Skeletal muscle tissue (tissue), 4 donors: ENCODE data around the gene SLC9A5. TPM values are rescaled to one million over a fixed set of nuclear protein-coding genes. Genes with fewer than 3 reads are reported as not detected.

Experiments
- H3K27ac ChIP-seq: one replicate; pipeline ENCODE4 v1.7.0; 2013; ENCODE audit warnings: mild to moderate bottlenecking, low read depth, low read length, inconsistent platforms
- H3K27me3 ChIP-seq, 3 donors: one replicate each; pipeline ENCODE4 v1.7.0; 2013; ENCODE audit warnings: low read length in 3 of 3; ENCODE audit not compliant: control insufficient read depth in 3 of 3, insufficient read depth in 3 of 3
- H3K36me3 ChIP-seq, 3 donors: one replicate each; pipeline ENCODE4 v1.7.0; 2013; ENCODE audit warnings: low read length in 3 of 3; ENCODE audit not compliant: control insufficient read depth in 3 of 3, insufficient read depth in 3 of 3
- H3K4me1 ChIP-seq, 3 donors: one replicate each; pipeline ENCODE4 v1.7.0; 2013; ENCODE audit warnings: low read length in 3 of 3, mild to moderate bottlenecking in 3 of 3; ENCODE audit not compliant: control insufficient read depth in 3 of 3, insufficient read depth in 3 of 3
- H3K4me3 ChIP-seq, 3 donors: one replicate each; pipeline ENCODE4 v1.7.0; 2013; ENCODE audit warnings: low read length in 3 of 3
- H3K9ac ChIP-seq, 3 donors: one replicate each; pipeline ENCODE4 v1.7.0; 2013; ENCODE audit warnings: low read length in 3 of 3, mild to moderate bottlenecking in 3 of 3, moderate library complexity in 2 of 3, low read depth in 1 of 3
- H3K9me3 ChIP-seq, 3 donors: one replicate each; pipeline ENCODE4 v1.7.0; 2013; ENCODE audit warnings: low read length in 3 of 3; ENCODE audit not compliant: control insufficient read depth in 3 of 3
- total RNA-seq: library from RNA; depleted of rRNA; stranded (reverse); fragments of >200 nt; gene quantifications from one replicate; pipeline ENCODE4 v1.2.3, GENCODE V29; 2014
- donor health status: Osteomylitis.

Gene SLC9A5
- total RNA-seq, 1 donor from 2014 or later: not detected

DNA sequence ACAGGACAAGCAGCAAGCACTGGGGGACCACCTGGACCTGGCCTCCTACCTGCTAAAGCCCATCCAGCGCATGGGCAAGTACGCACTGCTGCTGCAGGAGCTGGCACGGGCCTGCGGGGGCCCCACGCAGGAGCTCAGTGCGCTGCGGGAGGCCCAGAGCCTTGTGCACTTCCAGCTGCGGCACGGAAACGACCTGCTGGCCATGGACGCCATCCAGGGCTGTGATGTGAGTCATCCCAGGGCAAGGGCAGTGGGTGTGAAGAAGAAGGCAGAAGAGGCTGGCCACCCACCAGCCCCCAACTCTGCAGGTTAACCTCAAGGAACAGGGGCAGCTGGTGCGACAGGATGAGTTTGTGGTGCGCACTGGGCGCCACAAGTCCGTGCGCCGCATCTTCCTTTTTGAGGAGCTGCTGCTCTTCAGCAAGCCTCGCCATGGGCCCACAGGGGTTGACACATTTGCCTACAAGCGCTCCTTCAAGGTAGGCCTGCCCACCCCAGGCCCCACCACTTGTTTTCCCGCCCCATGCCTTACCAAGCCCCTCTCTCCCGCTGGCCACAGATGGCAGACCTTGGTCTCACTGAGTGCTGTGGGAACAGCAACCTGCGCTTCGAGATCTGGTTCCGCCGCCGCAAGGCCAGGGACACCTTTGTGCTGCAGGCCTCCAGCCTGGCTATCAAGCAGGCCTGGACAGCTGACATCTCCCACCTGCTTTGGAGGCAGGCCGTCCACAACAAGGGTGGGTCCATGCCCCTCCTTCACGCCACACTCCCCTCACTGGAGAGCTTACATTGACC is 37.9 kb downstream of the SLC9A5 start:
- peaks cover 0 to 5% (median 3%) of the 10 kb centered on the region in 3 donors for H3K4me1 ChIP-seq
- no peak overlapping the region for H3K27ac ChIP-seq
- no peaks in the 10 kb centered on the region for H3K36me3 ChIP-seq
- H3K9ac ChIP-seq: no peak overlapping the region
- H3K27me3 ChIP-seq: no peaks in the 10 kb centered on the region
- H3K9me3 ChIP-seq: no peaks in the 10 kb centered on the region
- H3K4me3 ChIP-seq: no peak overlapping the region

DNA sequence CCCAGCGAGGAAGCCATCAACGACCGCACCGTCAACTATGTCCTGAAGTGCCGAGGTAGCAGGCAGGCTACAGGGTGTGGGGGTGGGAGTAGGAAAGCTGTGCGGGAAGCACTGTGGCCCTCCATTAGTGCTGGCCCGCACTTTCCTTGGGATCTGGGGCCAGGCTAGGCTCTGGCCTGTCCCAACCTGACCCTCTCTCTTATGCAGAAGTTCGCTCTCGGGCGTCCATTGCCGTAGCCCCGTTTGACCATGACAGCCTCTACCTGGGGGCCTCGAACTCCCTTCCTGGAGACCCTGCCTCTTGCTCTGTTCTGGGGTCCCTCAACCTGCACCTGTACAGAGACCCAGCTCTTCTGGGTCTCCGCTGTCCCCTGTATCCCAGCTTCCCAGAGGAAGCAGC is 39.2 kb downstream of the SLC9A5 start:
- Histone ChIP-seq H3K36me3 (no peaks in the 10 kb centered on the region), H3K27ac (no peak overlapping the region), H3K9me3 (no peaks in the 10 kb centered on the region), H3K4me1 (peaks cover 0 to 5% (median 3%) of the 10 kb centered on the region in 3 donors), H3K4me3 (no peak overlapping the region), H3K27me3 (no peaks in the 10 kb centered on the region), H3K9ac (no peak overlapping the region)

DNA sequence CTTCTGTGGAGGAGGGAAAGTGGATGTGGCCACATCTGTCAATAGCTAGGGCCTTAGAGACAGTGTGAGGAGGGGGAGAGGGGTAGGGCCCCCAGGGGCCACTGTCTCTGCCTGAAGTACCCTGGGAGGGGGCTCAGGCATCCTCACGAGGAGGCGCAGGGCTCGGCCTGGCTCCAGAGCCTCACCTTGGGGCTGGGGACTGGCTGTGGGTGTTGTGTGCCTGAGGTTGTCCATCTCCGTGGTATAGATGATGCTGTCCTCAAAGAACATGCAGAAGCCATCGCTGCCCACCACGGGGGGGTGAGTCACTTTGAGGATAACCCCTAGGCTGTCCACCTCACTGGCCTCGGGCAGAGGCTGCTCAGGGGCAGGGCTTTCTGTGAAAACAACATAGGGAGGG is 42.7 kb downstream of the SLC9A5 start:
- Histone ChIP-seq H3K36me3 (no peaks in the 10 kb centered on the region), H3K9me3 (no peaks in the 10 kb centered on the region), H3K4me1 (no peaks in the 10 kb centered on the region), H3K4me3 (no peak overlapping the region), H3K27me3 (peaks cover 0 to 9% (median 0%) of the 10 kb centered on the region in 3 donors), H3K27ac (no peak overlapping the region), H3K9ac (no peak overlapping the region)

DNA sequence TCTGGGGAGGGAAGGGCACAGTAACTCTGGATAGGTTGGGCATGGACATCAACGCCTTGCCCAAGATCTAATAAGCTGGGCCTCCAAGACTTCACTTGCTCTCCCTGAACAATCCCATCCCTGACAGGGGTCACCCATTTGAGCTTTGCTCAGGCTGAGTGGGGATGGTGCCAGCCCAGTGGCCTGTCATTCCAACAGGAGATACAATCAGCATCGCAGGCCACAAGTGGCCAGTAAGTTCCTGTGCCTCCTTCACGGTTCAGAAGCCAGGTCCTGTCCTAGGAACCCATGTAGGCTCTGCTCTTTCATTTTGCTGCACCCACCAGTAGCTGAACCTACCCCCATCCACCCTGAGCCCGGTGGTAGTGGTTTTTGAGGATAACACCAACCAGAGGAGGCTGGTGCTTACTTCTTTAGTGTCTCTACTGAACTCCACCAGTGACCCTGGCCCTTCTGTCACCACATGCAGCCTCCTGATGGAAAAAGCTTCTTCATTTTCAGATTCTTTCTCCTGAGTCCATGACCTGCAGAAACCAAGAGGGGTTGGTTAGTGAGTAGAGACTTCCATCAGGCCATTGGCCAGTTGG is 45.5 kb downstream of the SLC9A5 start:
- Histone ChIP-seq H3K9me3 (no peaks in the 10 kb centered on the region), H3K4me3 (no peak overlapping the region), H3K27me3 (peaks cover 0 to 9% (median 0%) of the 10 kb centered on the region in 3 donors), H3K9ac (no peak overlapping the region), H3K36me3 (no peaks in the 10 kb centered on the region), H3K4me1 (no peaks in the 10 kb centered on the region), H3K27ac (no peak overlapping the region)

DNA sequence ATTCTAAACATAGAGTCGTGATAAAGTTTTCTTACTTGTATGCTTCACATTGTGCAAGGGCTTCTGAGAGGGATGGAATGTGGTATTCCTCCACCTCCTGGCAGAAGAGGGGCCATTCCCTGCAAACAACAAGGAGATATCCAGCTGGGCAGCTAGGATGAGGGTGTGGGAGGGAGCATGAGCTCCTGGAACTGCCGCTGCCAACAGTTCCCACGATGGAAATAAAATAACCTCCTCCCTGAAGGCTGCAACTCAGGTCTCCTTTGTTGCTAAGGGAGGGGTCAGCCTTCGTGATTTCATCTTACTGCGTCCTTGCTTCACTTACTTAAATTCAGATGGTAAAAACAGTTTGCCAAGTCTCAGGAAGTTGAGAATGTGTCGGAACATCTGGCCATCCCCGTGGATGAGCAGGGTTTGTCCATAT is 46.2 kb downstream of the SLC9A5 start:
- Histone ChIP-seq H3K27me3 (peaks cover 0 to 9% (median 0%) of the 10 kb centered on the region in 3 donors), H3K36me3 (no peaks in the 10 kb centered on the region), H3K4me3 (no peak overlapping the region), H3K4me1 (no peaks in the 10 kb centered on the region), H3K9me3 (no peaks in the 10 kb centered on the region), H3K9ac (no peak overlapping the region), H3K27ac (no peak overlapping the region)

DNA sequence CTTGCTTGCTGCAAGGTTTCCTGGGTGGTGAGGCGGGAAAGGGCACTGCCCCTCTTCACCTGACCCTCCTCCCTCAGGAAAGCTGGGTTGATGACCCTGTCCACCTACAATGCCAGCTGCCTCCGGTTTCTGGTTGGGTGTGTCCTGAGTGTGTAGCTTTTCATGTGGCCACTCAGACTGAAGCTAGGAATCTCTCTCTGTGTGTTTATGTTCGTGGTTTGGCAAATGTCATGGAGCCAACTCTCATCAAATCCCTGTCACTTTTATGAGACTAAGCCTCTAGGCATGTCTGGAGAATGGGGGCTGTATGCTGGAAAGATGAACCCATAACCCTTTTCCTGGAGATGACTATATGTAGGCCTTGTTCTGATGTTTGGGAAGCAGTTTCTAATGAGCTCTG is 47.6 kb downstream of the SLC9A5 start:
- no peak overlapping the region for H3K9ac ChIP-seq
- H3K4me3 ChIP-seq: no peak overlapping the region
- H3K9me3 ChIP-seq: no peaks in the 10 kb centered on the region
- peaks cover 2 to 6% (median 5%) of the 10 kb centered on the region in 3 donors for H3K4me1 ChIP-seq
- H3K27me3 ChIP-seq: peaks cover 0 to 9% (median 0%) of the 10 kb centered on the region in 3 donors
- no peak overlapping the region for H3K27ac ChIP-seq
- H3K36me3 ChIP-seq: no peaks in the 10 kb centered on the region

DNA sequence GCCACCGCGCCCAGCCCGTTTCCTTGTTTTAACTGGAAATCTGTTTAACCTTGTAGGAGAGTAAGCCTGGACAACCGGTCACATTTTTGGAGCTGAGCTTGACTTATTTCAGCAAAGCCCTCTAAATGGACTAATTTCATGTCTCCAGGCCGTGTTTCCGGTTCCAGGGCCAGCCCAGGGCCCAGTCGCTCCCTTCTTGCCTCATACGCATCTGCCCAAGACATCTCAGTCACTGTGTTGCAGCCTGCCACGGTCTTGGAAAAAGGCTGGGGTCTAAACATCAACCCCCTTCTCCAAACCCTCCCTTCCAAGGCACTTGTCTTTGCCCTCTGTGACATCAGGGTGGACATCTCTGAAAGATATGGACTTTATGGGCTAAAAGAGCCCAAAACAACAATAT is 49.5 kb downstream of the SLC9A5 start:
- Histone ChIP-seq H3K27me3 (peaks cover 0 to 9% (median 0%) of the 10 kb centered on the region in 3 donors), H3K36me3 (no peaks in the 10 kb centered on the region), H3K4me3 (no peak overlapping the region), H3K9ac (no peak overlapping the region), H3K4me1 (peaks cover 2 to 10% (median 8%) of the 10 kb centered on the region in 3 donors), H3K27ac (no peak overlapping the region), H3K9me3 (no peaks in the 10 kb centered on the region)

DNA sequence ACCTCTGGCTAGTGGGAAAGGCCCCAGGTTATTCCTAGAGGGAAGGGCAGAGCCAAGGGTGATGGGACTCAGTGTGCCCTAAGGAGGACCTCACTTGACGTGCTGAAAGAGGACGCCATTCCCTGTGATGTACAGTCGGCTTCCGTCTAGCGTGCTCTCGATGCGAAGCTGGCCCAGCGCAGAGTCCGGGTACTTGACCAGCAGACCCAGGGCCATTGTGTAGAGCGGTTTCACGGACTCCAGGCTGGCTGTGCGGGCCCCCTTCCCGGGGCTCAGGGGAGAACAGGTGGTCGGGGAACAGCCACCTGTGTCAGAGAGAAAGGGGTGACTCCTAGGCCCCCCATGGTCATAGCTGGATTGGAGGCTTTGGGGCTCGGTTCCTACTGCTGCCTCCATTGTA is 50.5 kb downstream of the SLC9A5 start:
- Histone ChIP-seq H3K4me1 (peaks cover 2 to 10% (median 8%) of the 10 kb centered on the region in 3 donors), H3K9me3 (no peaks in the 10 kb centered on the region), H3K36me3 (no peaks in the 10 kb centered on the region), H3K27me3 (peaks cover 0 to 5% (median 0%) of the 10 kb centered on the region in 3 donors), H3K9ac (no peak overlapping the region), H3K4me3 (no peak overlapping the region), H3K27ac (no peak overlapping the region)

DNA sequence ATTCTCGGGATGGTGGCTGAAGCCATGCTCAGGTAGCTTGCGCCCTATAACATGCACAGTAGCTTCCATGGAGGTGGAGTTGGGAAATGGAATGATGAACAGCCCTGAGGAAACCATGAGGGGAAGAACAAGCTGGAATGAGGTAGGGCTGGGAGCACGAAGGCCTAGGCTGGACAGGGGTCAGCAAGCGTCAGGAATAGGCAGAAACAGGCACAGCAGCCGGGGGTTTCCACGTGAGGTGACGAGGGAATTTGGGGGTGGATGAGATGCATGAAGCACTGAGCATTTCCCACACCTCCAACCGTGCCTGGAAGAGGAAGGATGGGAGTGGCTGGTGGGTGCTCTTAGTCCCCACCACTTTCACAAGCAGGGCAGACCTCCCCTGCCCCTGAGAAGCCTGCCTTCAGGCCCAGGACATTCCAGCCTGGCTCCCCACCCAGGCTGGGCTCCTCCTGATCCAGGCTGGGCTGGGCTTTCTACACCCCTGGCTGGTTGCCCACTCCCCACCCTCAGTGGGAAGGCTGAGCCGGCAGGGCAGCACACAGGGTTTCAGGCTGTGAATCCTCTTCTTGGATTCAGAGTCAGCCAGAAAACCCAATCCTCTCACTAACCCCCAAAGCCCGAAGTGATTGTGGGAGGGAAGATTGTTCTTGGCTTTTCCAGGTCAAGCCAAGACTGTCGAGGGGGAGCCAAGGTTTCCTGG is 52.5 kb downstream of the SLC9A5 start:
- H3K9ac ChIP-seq: peak overlapping the region in 2 of 3 donors; percentile 40 to 60
- H3K36me3 ChIP-seq: no peaks in the 10 kb centered on the region
- no peak overlapping the region for H3K27ac ChIP-seq
- peaks cover 2 to 10% (median 8%) of the 10 kb centered on the region in 3 donors for H3K4me1 ChIP-seq
- H3K4me3 ChIP-seq: no peak overlapping the region
- no peaks in the 10 kb centered on the region for H3K9me3 ChIP-seq
- no peaks in the 10 kb centered on the region for H3K27me3 ChIP-seq

DNA sequence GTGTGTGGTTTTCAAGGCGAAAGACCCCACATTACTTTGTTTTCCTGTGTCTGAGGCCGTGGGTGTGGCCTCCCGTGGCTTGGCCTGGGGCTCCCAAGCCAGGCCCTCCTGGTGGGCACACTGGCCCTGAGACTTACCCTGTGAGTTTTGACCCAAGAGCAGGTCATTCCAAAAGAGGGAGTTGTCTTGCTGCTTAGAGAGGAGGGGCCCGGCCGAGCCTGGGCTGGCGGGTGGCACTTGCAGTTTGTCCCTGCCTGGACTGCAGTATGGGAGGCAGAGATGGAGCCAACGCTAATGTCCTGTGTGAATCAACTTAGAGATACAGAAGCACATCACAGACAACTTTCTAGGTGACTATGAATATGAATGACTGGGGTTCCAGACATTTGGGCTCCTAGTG is 53.3 kb downstream of the SLC9A5 start:
- H3K27ac ChIP-seq: no peak overlapping the region
- no peak overlapping the region for H3K4me3 ChIP-seq
- H3K9me3 ChIP-seq: no peaks in the 10 kb centered on the region
- H3K9ac ChIP-seq: no peak overlapping the region
- peaks cover 2 to 10% (median 8%) of the 10 kb centered on the region in 3 donors for H3K4me1 ChIP-seq
- H3K27me3 ChIP-seq: no peaks in the 10 kb centered on the region
- H3K36me3 ChIP-seq: no peaks in the 10 kb centered on the region
